GM12878 (cell line): ENCODE measurements around the gene CLSTN2. TPM values are rescaled to one million over a fixed set of nuclear protein-coding genes. Genes with fewer than 3 reads are reported as not detected.

Source experiments
- ATAC-seq: fragments of 200-7000 bp; cut with Tn5 transposase; 3 replicates; pipeline ENCODE4 v1.9.1; 2020; ENCODE audit warnings: mild to moderate bottlenecking, moderate library complexity
- BruUV-seq: library from RNA; stranded (reverse); fragments of 400-500 nt; replicated peaks from 2 replicates; lab custom pipeline; 2021; lab: Mats Ljungman, UMichigan
- CTCF ChIA-PET: fragments of 300-600 bp; sonication (Branson Sonifier 250); formaldehyde crosslinking; extraction: SDS; loops from one replicate; lab custom pipeline; 2021; ENCODE audit warnings: inconsistent platforms; lab: Yijun Ruan, JAX
- POLR2A ChIA-PET: fragments of 350-600 bp; formaldehyde crosslinking; extraction: SDS; loops from one replicate; lab custom pipeline; 2021; ENCODE audit warnings: inconsistent platforms; lab: Charles Lee
- RAD21 ChIA-PET: fragments of 300-600 bp; sonication (Branson Sonifier 250); formaldehyde crosslinking; loops from one replicate; lab custom pipeline; 2023; ENCODE audit warnings: antibody characterized with exemption; ENCODE audit not compliant: unreplicated experiment; lab: Charles Lee
- SMC1A ChIA-PET: fragments of 300-600 bp; sonication (Branson Sonifier 250); formaldehyde crosslinking; loops from one replicate; lab custom pipeline; 2023; ENCODE audit not compliant: unreplicated experiment, uncharacterized antibody; lab: Charles Lee
- DNase-seq: peaks from one replicate; pipeline ENCODE4 v3.0.0-alpha.2; 2011; ENCODE audit warnings: low read depth, low spot score
- FAIRE-seq: peaks from 3 replicates; lab custom pipeline; 2011; peaks lifted over from hg19 to GRCh38; lab: Jason Lieb, UNC
- H2AFZ ChIP-seq: 2 replicates; pipeline ENCODE4 v1.6.0; 2011; ENCODE audit warnings: low read depth, low read length, control low read depth; ENCODE audit not compliant: control insufficient read depth
- H3K27ac ChIP-seq: 2 replicates; pipeline ENCODE4 v1.5.1; 2011; ENCODE audit warnings: control low read depth; ENCODE audit not compliant: control insufficient read depth, insufficient read depth
- H3K27me3 ChIP-seq, 2 experiments: replicated peaks in 1 of 2; 2 replicates each; pipeline versions ENCODE4 v1.6.0 to v1.6.1; 2011; ENCODE audit warnings: low read length in 1 of 2; ENCODE audit not compliant: control insufficient read depth in 2 of 2, insufficient read depth in 2 of 2
- H3K36me3 ChIP-seq, 2 experiments: 2 replicates each; pipeline ENCODE4 v1.5.1; 2011; ENCODE audit warnings: low read length in 1 of 2; ENCODE audit not compliant: control insufficient read depth in 2 of 2, insufficient read depth in 2 of 2
- H3K4me1 ChIP-seq: 2 replicates; pipeline ENCODE4 v1.6.1; 2011; ENCODE audit warnings: mild to moderate bottlenecking, low read length, moderate library complexity, mixed read lengths; ENCODE audit not compliant: control insufficient read depth, insufficient read depth
- H3K4me2 ChIP-seq: 2 replicates; pipeline ENCODE4 v1.6.0; 2011; ENCODE audit warnings: control low read depth; ENCODE audit not compliant: control insufficient read depth, insufficient read depth
- H3K4me3 ChIP-seq: fragments of 200-600 bp; sonication (generic); 2 replicates; pipeline ENCODE4 v1.5.1; 2016
- H3K79me2 ChIP-seq: 2 replicates; pipeline ENCODE4 v1.6.0; 2011; ENCODE audit warnings: low read length; ENCODE audit not compliant: control insufficient read depth, insufficient read depth
- H3K9ac ChIP-seq: 2 replicates; pipeline ENCODE4 v1.8.0; 2011; ENCODE audit warnings: low read length, control low read depth, mixed read lengths; ENCODE audit not compliant: control insufficient read depth, insufficient read depth
- H3K9me3 ChIP-seq: replicated peaks from 3 replicates; pipeline ENCODE4 v1.5.1; 2011; ENCODE audit warnings: mild to moderate bottlenecking, low read length; ENCODE audit not compliant: control insufficient read depth, insufficient read depth
- H4K20me1 ChIP-seq: 2 replicates; pipeline ENCODE4 v1.6.0; 2011; ENCODE audit not compliant: control insufficient read depth, insufficient read depth
- ASH2L ChIP-seq: fragments of 300-600, 200-600 bp; sonication (generic); IDR thresholded peaks from 2 replicates; pipeline ENCODE4 v1.6.1; 2017; ENCODE audit warnings: low read depth, mild to moderate bottlenecking, borderline replicate concordance
- BCL11A ChIP-seq: IDR thresholded peaks from 2 replicates; pipeline ENCODE4 v1.6.1; 2011; ENCODE audit warnings: low read depth, low read length
- CBFB ChIP-seq: IDR thresholded peaks from 2 replicates; pipeline ENCODE4 v1.6.1; 2016; ENCODE audit warnings: antibody characterized with exemption, low read depth
- CHD1 ChIP-seq: IDR thresholded peaks from 2 replicates; pipeline ENCODE4 v1.6.1; 2012; ENCODE audit warnings: low read depth, low read length, improper control_type of control experiment
- CHD4 ChIP-seq: fragments of 200-600 bp; sonication (generic); IDR thresholded peaks from 2 replicates; pipeline ENCODE4 v1.6.1; 2016; ENCODE audit warnings: mild to moderate bottlenecking
- DPF2 ChIP-seq: fragments of 450-650 bp; IDR thresholded peaks from 2 replicates; pipeline ENCODE4 v1.6.1; 2017; ENCODE audit warnings: mild to moderate bottlenecking
- ESRRA ChIP-seq: IDR thresholded peaks from 2 replicates; pipeline ENCODE4 v1.6.1; 2012; ENCODE audit warnings: mild to moderate bottlenecking, low read length, improper control_type of control experiment
- KAT2A ChIP-seq: conservative IDR thresholded peaks from 2 replicates; pipeline ENCODE4 v1.6.1; 2011; ENCODE audit warnings: low read depth, low read length; ENCODE audit not compliant: control insufficient read depth
- KDM1A ChIP-seq: fragments of 200-600 bp; sonication (generic); IDR thresholded peaks from 2 replicates; pipeline ENCODE4 v1.6.1; 2016; ENCODE audit warnings: borderline replicate concordance
- NR2F1 ChIP-seq: fragments of 450-650 bp; conservative IDR thresholded peaks from 2 replicates; pipeline ENCODE4 v1.6.1; 2017; ENCODE audit warnings: mild to moderate bottlenecking
- POLR2AphosphoS2 ChIP-seq: IDR thresholded peaks from 2 replicates; pipeline ENCODE4 v1.6.1; 2011; ENCODE audit warnings: low read depth, mild to moderate bottlenecking, low read length, improper control_type of control experiment, moderate library complexity
- SPI1 ChIP-seq: IDR thresholded peaks from 2 replicates; pipeline ENCODE4 v1.6.1; 2011; ENCODE audit warnings: low read depth, mild to moderate bottlenecking, low read length, moderate library complexity, borderline replicate concordance; ENCODE audit not compliant: insufficient read depth
- TAF1 ChIP-seq: IDR thresholded peaks from 2 replicates; pipeline ENCODE4 v1.6.1; 2011; ENCODE audit warnings: mild to moderate bottlenecking, low read depth, low read length, borderline replicate concordance
- WGBS: methylation state at CpG from one replicate; pipeline ENCODE4 v1.1.6; 2016; ENCODE audit warnings: low lambda C conversion rate; ENCODE audit not compliant: insufficient replicate concordance, insufficient coverage; ENCODE audit errors: missing lambda C conversion rate; 5-methylcytosine and 5-hydroxymethylcytosine counted together
- in situ Hi-C: fragments of 300-500 bp; cut with MboI; formaldehyde crosslinking; loops from 9 replicates; pipeline ENCODE4 v1.14.3; 2018; ENCODE audit warnings: mixed read lengths
- intact Hi-C: fragments of 100-400 bp; cut with micrococcal nuclease; formaldehyde crosslinking; loops from one replicate; pipeline ENCODE4 v1.14.2; 2022; ENCODE audit not compliant: unreplicated experiment
- polyA plus RNA-seq, 11 experiments: library from polyadenylated mRNA; depleted of rRNA in 4 of 11; unstranded in 6 of 11; stranded (reverse) in 5 of 11; fragments of >200 nt; fragmentation: Nextera tagmentation in 4 of 11; fragmentation: Illumina TruSeq in 1 of 11; extraction: Ambion mirVana in 4 of 11; extraction: Trizol in 1 of 11; gene quantifications; 1 replicate in 1 of 11; 2 replicates in 10 of 11; pipeline versions ENCODE4 v1.2.1 to v1.2.3, GENCODE V29; 2011 to 2016; ENCODE audit warnings: inconsistent platforms in 2 of 11, missing spikeins in 2 of 11, low read depth in 1 of 11
- total RNA-seq, 4 experiments: library from RNA; depleted of rRNA in 3 of 4; stranded (reverse); fragments of >200 nt in 3 of 4; fragmentation: Illumina TruSeq in 1 of 4; extraction: Trizol in 1 of 4; gene quantifications; 2 replicates each; pipeline versions ENCODE4 v1.2.1 to v1.2.3, GENCODE V29; 2013 to 2021
- TF ChIP-seq, protein P1 (sequence below): IDR thresholded peaks from 2 replicates; pipeline ENCODE4 v1.6.1; 2012; ENCODE audit warnings: low read length, inconsistent platforms
- TF ChIP-seq, protein P2 (sequence below): IDR thresholded peaks from 2 replicates; pipeline ENCODE4 v1.6.1; 2012; ENCODE audit warnings: low read depth, low read length, improper control_type of control experiment

CLSTN2 gene
- total and polyA plus RNA-seq, 10 of the 15 experiments (the other 5 are each of a cell fraction or from before 2014, with no cell fraction given) = under 0.01 to 0.10 (median under 0.01) TPM; not detected in 5

DNA sequence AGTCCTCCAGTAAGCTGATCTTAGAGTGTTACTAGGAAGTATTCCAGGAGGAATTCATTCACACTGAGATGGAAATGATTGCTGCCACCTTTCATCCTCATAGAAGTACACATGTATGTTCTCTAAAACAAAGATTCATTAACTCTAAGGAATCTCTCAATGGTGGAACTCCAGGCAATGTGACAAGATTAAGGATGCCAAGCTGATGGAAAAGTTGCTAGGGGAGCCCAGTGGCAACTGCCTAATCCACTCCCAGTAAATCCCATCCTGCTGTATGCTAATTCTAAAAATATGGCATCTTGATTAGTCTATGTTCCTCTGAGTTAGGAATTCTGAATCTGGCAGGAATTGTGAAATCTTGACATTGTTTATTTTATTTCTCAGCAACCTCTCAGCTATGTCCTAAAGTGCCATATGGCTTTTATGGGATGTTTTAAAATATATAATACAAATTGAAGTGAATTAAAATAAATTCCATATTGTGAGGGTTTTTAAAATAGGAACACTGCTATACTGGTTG, 532.9 kb downstream of the CLSTN2 start (continued):
- TF ChIP-seq, protein P1, sequence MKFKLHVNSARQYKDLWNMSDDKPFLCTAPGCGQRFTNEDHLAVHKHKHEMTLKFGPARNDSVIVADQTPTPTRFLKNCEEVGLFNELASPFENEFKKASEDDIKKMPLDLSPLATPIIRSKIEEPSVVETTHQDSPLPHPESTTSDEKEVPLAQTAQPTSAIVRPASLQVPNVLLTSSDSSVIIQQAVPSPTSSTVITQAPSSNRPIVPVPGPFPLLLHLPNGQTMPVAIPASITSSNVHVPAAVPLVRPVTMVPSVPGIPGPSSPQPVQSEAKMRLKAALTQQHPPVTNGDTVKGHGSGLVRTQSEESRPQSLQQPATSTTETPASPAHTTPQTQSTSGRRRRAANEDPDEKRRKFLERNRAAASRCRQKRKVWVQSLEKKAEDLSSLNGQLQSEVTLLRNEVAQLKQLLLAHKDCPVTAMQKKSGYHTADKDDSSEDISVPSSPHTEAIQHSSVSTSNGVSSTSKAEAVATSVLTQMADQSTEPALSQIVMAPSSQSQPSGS = no peak
- TF ChIP-seq CHD4 = no peak
- TF ChIP-seq KDM1A = no peak
- TF ChIP-seq TAF1 = no peak
- no peak for TF ChIP-seq ESRRA
- TF ChIP-seq CHD1 = no peak
- TF ChIP-seq POLR2AphosphoS2 = no peak
- TF ChIP-seq, all 136 proteins: peak for 0

DNA sequence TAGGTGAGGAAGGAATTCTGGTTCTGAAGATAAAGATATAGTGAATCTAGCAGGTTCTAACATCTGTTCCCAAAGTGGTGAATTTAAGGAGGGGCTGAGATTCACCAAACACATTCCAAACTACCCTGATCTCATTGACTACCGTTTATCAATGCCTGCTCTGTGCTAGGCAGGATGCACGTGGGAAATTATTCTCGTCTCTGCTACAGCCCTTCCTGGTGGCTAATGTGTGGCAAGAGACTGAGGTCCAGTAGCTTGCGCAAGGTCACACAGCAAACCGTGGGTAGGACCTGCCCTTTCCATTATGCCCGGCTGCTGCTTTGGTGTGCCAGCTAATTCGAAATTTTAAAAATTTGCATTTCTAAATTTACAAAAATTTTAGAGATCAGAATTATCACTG, 533.4 kb downstream of the CLSTN2 start:
- ChIA-PET CTCF (no interaction called here), POLR2A (no interaction called here), RAD21 (no interaction called here), SMC1A (no interaction called here)
- Histone ChIP-seq H3K4me1 (no peaks in the 10 kb centered on the region), H4K20me1 (no peaks in the 10 kb centered on the region), H3K27me3 (peaks cover 0 to 3% of the 10 kb centered on the region in 2 experiments; a peak in 2 of 4 replicates), H3K4me2 (no peak overlapping the region), H3K4me3 (no peak overlapping the region), H3K36me3 (no peaks in the 10 kb centered on the region), H2AFZ (no peak overlapping the region), H3K79me2 (no peaks in the 10 kb centered on the region), H3K9me3 (no peaks in the 10 kb centered on the region), H3K27ac (no peak overlapping the region), H3K9ac (no peak overlapping the region)
- no TSS peak for BruUV-seq
- 17% methylated on average over 7 of the region's 7 CpGs for WGBS
- intact Hi-C loops = no loop called here
- in situ Hi-C loops = no loop called here
- no peak for DNase-seq
- TF ChIP-seq BCL11A (no peak), NR2F1 (no peak), SPI1 (no peak), CBFB (no peak), ESRRA (no peak), KAT2A (no peak), DPF2 (no peak), ASH2L (no peak)
- TF ChIP-seq, protein P2, sequence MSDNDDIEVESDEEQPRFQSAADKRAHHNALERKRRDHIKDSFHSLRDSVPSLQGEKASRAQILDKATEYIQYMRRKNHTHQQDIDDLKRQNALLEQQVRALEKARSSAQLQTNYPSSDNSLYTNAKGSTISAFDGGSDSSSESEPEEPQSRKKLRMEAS = no peak
- FAIRE-seq = no peak
- no peak for ATAC-seq
